HT1080 (cell line): Measurements from ENCODE around the gene BAMBI. TPM values are rescaled to one million over a fixed set of nuclear protein-coding genes. Genes with fewer than 3 reads are reported as not detected.
A peak's percentile ranks its signal among the peaks of the same experiment; 100 is the strongest.
"Not testable (repeated sequence)": the region's sequence is repeated elsewhere in the genome, so short reads cannot be mapped to it uniquely, and the experiment has no call there.

Experiments
- DNase-seq: peaks from one replicate; pipeline ENCODE4 v3.0.0-alpha.2; 2015; ENCODE audit warnings: low read depth
- polyA plus RNA-seq, 2 experiments: library from polyadenylated mRNA; depleted of rRNA; stranded (reverse); fragments of >200 nt; gene quantifications; 2 replicates each; pipeline ENCODE4 v1.2.3, GENCODE V29; 2015
- total RNA-seq: library from RNA; depleted of rRNA; stranded (reverse); fragments of >200 nt; shearing (Covaris generic); gene quantifications from 2 replicates; pipeline ENCODE4 v1.2.3, GENCODE V29; 2014; rRNA removed

BAMBI gene, protein sequence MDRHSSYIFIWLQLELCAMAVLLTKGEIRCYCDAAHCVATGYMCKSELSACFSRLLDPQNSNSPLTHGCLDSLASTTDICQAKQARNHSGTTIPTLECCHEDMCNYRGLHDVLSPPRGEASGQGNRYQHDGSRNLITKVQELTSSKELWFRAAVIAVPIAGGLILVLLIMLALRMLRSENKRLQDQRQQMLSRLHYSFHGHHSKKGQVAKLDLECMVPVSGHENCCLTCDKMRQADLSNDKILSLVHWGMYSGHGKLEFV
- 3.9 and 5.2 TPM in 2 replicates for total RNA-seq
- polyA plus RNA-seq (2015; cell fraction: cytosol; rRNA removed), result 3.3 and 4.3 TPM in 2 replicates
- polyA plus RNA-seq (2015; cell fraction: nucleus; rRNA removed), result 2.7 and 3.2 TPM in 2 replicates

DNA sequence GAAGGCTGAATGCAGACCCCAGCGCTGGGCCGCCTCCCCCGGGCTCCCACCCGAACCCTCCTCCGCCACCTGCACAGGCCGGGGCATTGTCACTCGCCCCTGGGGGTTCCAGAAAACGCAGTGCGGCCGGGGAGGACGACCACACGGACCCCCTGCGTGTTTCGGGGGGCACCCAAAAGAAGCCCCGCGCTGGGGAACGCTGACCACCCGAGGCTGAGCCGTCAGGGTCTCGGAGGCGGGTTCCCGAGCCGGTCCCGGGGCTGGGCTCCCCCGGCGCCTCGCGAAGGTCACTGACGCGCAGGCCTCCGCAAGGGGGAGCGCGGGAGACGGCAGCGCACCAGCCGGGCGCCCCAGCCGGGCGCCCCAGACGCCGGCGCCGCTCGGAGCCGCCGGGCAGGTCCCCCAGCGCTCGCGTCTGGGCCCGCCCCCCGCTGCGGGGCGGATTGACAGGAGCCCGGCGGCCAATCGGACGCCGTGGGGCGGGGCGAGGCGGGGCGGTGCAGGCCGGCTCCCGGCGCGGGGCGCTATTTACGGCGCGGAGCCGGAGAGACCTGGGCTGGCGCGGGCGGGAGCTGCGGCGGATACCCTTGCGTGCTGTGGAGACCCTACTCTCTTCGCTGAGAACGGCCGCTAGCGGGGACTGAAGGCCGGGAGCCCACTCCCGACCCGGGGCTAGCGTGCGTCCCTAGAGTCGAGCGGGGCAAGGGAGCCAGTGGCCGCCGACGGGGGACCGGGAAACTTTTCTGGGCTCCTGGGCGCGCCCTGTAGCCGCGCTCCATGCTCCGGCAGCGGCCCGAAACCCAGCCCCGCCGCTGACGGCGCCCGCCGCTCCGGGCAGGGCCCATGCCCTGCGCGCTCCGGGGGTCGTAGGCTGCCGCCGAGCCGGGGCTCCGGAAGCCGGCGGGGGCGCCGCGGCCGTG is at the start of gene BAMBI:
Gene BAMBI (plus strand): TSS at position 554 of the 920 bp plus-strand sequence. CDS start 377 bp downstream, outside the sequence.
- peak; percentile 76 for DNase-seq

DNA sequence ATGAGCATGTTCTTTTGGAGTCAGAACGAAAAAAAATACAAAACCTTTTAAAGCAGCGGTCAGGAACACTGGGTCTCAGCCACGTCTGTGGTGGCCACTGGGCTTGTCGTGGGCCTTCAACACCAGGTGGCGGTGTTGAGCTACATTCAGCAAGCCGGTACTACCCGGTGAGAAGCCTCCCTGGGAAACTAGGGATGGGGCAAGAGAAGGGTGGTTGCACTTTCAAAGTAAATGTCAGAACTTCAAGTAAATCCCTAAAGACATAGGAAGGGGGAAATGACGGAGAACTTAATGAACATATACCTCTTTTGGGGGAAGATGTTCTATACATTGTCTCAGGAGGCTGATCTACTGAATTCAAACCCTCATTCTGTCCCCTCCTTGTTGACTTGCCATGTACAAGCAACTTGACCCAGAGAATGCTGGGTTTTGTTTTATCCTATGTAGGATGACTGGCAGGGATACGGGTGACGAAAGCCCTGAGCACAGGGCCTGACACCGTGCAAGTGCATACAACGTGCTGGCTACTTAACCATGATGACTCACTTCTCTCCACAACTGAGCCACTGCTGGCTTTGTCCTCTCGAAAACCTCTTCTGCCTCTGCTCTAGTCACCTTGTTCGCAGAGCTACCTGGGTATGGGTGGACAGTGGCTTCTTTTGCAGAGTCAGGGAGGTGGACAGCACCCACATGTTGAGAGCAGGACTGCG is 49.0 kb upstream of the BAMBI start:
- peak; percentile 77 for DNase-seq

DNA sequence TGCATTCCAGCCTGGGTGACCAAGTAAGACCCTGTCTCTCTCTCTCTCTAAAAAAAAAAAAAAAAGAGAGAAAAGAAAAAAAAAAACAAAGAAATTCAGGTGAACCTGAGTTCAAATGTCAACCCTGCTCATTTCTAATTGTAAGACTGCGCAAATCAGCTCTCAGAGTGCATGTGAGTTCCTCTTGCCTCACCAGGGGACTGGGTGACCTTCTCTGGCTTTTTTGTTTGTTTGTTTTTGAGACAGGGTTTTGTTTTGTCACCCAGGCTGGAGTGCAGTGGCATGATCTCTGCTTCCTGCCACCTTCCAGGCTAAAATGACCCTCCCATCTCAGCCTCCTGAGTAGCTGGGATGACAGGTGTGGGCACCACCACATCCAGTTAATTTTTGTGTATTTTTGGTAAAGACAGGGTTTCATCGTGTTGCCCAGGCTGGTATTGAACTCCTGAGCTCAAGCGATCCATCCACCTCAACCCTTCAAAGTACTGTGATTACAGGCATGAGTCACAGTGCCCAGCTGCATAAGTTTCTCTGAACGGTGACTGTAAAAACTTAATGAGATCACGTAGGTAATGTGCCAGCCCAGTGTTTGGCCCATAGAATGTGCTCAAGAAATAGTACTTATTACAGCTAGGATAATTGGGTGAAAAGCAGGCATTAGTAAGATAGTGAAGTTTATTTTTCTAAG is 45.3 kb upstream of the BAMBI start:
- peak; percentile 22 for DNase-seq

DNA sequence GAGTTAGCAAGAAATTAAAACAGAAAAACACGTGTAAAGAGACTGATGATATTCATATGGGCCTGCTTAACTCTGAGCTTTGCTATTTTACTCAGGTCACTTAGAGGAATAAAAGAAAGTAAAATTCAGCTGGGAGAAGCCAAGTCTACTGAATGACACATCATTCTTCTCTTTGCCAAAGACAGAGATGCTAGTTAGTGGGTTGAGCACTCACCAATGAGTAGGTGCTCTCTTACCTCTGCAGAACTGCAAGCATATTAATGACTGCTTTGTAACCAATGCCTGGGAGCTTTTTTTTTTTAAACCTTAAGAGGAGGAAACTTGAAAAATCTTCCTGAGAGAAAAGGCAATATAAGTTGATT is 44.8 kb upstream of the BAMBI start:
- DNase-seq, result no peak

DNA sequence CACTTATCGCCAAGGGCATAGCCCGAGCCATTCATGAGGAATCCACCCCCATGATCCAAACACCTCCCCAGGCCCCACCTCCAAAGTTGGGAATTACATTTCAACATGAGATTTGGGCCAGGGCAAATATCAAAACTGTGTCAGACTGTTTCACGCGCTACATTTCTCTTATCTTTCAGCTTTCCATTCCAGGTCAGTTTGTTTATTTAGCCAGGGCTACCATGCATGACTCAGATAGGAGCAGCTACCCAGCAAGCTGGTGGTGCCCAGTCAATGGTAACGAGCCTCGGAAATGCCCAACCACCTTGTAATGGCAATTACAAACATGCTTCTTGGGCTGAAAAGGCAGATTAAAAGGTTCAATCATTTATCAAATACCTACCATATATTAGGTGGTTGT is 43.6 kb upstream of the BAMBI start:
- peak; percentile 24 for DNase-seq

DNA sequence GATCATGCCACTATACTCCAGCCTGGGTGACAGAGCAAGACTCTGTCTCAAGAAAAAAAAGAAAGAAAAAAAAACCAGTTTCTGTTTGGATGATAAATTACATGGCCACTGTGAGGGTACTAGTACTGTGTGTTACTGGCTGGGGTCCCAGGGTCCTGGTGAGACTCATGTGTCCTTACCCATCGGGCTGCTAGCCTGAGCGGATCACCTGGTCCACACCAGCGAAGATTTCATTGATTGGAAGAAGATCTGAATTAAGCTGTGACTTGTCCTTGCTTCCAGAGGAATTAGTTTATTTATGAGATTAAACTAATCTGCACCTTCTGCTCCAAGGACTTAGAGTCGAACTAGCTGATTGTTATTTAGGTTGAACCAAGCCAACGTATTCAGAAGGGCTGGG is 40.0 kb upstream of the BAMBI start:
- DNase-seq, result no peak

DNA sequence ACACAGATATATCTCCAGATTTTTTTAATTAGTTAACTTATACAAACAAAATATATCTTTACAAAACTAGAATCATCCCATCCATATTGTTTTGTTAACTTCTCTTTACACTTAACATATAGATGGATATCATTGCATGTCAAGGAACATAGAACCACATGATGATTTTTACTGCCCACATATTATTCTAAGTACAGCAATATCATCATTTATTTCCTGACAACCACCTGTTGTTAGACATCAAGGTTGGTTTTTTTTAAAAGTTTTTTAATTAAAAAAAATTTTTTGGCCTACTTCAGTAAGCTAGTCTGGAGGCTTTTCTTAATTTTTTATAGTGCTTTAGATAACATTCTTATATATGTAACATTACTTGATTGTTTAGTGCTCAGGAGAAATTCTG is 38.9 kb upstream of the BAMBI start:
- DNase-seq, result no peak

DNA sequence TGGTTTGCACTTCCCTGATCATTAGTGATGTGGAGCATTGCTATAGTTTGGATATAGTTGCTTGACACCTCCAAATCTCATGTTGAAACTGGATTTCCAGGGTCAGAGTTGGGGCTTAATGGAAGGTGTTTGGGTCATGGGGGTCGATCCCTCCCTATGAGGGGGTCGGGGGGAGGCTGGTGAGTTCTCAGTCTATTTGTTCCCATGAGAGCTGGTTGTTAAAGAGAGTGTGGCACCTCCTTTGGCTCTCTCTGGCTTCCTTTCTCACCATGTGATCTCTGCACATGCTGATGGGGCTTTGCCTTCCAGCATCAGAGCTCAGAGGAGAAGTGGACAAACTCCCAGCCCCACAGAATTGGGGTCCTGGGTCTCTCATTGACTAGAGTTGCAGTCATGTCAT is 36.8 kb upstream of the BAMBI start:
- DNase-seq, result no peak

DNA sequence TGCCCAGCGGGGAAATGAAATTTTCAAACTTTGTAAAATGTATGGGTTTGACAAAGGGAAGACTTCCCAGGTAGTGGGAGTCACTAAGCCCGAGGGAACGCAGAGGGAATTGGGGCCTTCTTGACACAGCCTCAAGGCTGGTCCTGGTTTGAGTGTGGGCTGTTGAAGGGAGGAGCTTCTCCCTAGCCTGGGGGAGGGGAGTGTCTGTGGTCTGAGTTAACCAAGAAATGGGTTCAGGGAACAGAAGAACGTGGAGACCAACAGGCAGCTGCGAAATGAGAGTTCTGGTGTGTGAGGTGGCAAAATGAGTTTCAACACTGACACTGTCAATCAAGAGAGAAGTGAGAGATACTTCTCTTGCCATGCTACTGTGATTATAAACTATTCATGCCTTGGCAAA is 32.7 kb upstream of the BAMBI start:
- no peak for DNase-seq

DNA sequence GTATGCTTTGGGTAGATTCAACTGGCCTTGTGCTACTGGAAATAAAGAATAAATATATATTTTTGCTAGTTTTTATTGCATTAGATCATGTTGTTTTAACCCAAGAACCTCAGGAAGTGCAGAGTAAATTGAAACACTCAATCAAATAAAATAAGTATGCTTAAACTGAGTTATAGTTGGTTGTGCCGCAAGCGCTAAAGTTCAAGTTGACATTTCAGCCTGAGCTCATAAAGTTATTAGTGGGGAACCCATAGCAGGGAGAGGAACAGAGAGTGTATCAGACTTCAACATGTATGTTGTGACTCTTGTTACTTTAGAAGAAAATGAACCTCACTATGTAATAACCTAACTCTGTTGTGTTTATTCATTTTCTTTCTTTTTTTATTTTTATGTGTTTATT is 25.2 kb upstream of the BAMBI start:
- DNase-seq, result no peak

DNA sequence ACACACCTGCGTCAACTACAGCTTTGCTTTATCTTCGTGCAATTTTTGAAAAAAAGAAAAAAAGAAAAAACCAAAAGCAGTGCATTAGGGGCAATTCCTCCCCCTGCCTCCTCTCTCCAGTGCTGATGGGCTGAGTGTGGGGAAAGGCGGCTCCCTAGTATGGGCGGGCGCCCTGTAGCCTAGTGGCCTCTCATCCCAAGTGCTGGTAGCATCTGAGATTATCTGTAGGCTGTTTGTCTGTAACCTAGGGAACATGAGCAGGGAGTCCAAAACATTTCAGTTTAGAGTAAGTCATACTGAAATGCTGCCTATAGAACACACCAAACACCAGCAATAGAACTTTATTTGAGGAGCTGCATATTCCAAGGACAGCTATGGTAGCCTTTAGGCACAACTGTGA is 24.6 kb upstream of the BAMBI start:
- no peak for DNase-seq

DNA sequence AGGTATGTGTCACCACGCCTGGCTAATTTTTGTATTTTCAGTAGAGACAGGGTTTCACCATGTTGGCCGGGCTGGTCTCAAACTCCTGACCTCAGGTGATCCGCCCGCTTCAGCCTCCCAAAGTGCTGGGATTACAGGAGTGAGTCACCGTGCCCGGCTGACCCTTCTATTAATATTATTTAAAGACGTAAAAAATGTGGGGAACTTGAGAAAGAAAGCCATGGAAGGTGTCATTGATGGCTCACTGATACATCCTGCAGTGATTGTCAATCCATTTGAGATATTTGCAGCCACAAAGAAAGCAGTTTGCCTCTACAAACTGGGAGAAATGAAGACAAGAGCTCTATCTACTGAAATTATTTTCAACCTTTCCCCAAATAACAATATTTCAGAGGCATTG is 18.5 kb upstream of the BAMBI start:
- DNase-seq, result not testable (repeated sequence)

DNA sequence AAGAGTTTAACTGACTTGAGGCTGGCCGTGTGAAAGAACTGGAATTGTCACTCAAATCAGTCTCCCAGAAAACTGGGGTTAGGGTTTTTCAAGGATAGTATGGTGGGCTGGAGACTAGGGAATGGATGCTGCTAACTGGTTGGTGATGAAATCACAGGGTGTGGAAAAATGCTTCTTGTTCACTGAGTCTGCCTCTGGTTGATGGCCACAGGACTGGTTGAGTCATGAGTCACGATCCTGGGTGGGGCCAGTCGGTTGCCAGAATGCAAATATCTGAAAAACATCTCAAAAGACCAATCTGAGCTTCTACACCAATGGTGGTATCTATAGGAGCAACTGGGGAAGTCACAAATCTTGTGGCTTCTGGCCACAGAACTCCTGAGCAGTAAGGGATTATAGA is 16.3 kb upstream of the BAMBI start:
- DNase-seq, result peak; percentile 59

DNA sequence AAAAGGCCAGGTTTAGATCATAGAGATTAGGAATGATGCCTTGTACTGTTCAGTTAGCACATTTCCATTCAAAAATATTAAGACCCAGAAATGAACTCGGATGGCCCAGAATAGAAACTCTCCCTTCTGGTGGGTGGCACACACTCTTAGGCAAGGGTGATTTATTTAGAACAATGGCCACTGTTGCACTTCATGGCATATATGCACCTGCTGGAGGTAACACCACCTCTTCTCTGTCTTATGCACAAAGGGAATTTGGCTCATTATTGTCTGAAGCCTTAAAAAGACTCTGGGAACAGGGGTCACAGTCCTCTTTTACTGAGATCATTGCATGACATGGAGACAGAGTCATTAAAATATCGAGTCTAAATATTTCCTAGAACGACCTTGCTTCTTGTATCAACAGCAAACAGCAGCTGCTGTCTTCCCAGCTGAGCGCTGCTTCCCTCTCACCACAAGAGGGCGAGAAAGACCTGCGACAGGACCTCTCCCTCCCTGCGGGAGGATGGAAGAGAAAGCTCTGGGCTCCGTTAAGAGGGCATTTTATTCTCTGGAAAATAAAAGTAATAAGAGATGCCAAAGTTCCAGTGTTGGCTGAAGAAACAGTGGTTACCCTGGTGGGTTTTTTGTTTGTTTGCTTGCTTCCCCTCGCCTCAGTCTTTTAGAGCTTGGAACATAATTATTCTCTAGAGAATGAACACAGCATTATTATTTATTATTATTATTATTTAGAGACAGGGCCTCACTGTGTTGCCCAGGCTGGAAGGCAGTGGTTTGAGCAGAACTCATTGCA is 13.5 kb upstream of the BAMBI start:
- DNase-seq, result peak; percentile 63

DNA sequence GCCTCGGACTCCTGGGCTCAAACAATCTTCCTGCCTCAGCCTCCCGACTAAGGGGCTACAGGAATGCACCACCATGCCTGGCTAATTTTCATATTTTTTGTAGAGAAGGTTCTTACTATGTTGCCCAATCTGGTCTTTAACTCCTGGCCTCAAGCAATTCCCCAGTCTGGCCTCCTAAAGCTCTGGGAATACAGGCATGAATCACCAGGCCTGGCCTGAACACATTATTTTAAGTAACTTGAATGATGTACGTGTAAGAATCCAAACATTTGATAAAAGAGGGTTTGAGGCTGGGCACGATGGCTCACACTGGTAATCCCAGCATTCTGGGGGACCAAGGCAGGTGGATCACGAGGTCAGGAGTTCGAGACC is 13.0 kb upstream of the BAMBI start:
- DNase-seq, result no peak

DNA sequence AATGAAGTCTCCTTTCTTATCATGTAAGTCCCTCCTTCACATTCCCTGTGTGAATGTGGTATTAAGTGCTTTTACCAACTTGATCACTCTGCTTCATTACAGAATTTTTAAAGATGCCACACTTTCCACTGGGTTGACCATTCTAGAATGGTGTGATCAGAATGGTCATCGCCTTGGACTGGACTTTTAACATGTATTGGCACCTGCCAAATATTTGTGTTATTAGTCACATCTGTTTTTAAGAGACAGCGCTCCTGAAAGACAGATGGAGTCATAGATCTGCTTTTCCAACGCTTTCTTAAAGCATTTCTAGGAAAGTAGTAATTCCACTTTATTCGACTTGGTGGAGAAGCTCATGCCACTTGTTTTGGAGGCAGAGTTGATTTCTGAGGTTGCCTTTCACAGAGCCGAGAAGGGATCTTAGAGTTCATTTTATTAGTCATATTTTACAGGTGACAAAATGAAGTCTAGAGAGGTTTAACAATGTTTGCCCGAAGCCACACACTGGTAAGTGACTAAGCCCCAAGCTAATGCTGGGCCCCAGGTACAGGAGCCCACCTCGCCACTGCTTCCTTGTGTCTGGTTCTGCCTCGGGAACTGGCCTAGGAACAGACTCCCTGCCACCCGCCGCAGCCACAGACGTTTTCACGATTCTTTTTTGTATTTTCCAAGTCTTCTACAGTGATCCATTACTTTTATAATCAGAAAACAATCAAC is 10.4 kb upstream of the BAMBI start:
- no peak for DNase-seq

DNA sequence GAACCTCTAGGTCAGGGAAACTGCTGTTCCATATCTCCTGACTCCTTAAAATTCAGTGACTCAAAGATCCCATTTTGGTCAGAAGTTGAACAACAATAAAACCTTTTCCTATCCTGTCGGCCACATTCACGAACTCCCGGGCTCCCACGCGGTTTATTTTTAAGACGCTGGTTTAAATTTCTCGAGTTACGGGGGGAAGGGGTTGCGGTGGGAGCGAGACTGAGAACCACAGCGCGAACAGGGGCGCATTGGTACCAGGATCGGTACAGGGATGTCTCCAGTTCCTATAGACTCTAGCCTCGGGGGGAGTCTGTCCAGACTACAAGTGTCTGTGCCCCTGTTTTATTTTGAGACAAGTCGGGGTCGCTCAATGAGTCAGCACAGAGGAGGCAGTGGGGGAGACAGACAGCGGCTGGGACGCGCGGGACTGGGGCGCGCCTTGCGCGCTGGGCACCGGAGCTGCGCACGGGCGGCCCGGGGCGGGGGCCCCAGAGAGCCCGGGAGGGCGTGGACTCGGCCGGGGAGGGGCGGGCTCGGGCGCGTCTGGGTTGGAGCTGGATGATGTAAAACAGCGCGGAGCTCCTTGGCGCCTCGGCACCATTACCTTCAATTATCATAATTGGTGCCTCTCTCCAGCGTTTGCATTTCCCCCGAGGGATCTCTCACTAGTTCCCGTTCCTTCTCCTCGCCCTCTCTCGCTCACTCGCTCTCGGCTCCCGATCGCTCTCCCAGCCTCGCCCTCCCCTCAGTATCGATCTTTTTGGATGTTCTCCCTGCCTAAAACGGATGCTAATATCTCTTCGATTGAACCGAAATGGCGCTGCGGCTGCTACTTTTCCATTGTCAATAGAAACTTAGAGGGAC is 8.7 kb upstream of the BAMBI start:
- DNase-seq, result no peak

DNA sequence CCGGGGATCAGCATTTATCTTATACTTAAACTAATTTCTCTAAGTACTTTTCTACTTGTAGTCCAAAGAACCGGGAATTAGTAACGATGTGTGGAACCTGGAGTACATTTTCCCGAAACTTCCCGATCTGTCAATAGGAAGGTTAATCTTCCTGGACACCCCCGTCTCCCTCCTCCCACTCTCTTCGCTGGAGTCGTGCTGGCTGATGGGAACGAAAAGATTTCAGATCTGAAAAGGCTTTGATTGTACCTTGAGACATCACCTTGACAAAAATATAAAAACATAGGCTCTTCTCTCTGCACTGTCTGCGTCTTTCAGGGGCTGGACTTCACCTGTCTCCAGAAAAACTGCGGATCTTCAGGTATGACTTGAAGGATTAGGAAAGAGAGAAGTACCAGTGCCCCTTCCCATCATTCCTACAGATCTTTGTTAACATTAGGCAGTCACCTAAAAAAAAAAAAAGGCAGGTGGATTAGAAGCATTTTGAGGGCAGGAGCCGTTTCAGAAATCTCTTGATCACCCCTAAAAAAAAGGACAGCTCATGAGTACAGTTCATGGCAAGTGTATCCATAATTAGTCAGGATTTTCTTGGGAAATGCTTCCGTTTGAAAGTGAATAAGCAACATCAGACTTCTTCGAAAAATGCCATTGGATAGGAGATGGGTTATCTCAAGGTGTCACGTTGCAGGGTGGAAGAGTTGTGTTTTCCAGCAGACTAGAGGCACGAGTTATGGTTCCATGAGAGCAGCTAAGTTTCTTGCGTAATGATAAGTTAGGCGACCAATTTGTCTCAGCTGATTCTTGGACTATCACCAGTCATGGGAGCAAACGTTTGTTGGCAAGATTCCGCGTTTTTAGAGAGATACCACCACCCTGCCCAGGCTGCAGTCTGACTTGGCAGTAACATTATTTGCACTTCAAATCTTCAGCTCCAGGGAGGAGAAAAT is 7.8 kb upstream of the BAMBI start:
- no peak for DNase-seq
